HEK293 (cell line): ENCODE results near the gene MCRIP2.

Experiments used
- CTCF ChIP-seq: fragments of 450-650 bp; formaldehyde crosslinking; IDR thresholded peaks from 2 replicates; pipeline ENCODE4 v1.5.1; 2016; ENCODE audit warnings: missing biosample characterization, missing genetic modification characterization
- SP7 ChIP-seq: fragments of 450-650 bp; formaldehyde crosslinking; IDR thresholded peaks from 2 replicates; pipeline ENCODE4 v1.5.1; 2016; ENCODE audit warnings: missing biosample characterization, missing genetic modification characterization
- TCF7L2 ChIP-seq: IDR thresholded peaks from 2 replicates; pipeline ENCODE4 v1.6.1; 2011; ENCODE audit warnings: low read depth, mild to moderate bottlenecking, inconsistent platforms, low read length, moderate library complexity, borderline replicate concordance
- ZBTB8A ChIP-seq: fragments of 450-650 bp; formaldehyde crosslinking; IDR thresholded peaks from 2 replicates; pipeline ENCODE4 v1.5.1; 2016; ENCODE audit warnings: missing biosample characterization, missing genetic modification characterization
- ZNF24 ChIP-seq: fragments of 450-650 bp; formaldehyde crosslinking; IDR thresholded peaks from 2 replicates; pipeline ENCODE4 v1.5.1; 2016; ENCODE audit warnings: missing biosample characterization, missing genetic modification characterization
- ZNF530 ChIP-seq: fragments of 450-650 bp; formaldehyde crosslinking; IDR thresholded peaks from 2 replicates; pipeline ENCODE4 v1.5.1; 2016; ENCODE audit warnings: low read depth, missing biosample characterization, missing genetic modification characterization
- ZNF639 ChIP-seq: fragments of 450-650 bp; formaldehyde crosslinking; IDR thresholded peaks from 2 replicates; pipeline ENCODE4 v1.5.1; 2016; ENCODE audit warnings: missing biosample characterization, missing genetic modification characterization

- TF ChIP-seq ZBTB8A (tag by site-specific recombination) (no peak), TCF7L2 (no peak), CTCF (no peak), SP7 (tag by site-specific recombination) (no peak), ZNF24 (no peak), ZNF639 (tag by site-specific recombination) (no peak), ZNF530 (no peak)
Measured at GRCh38 chr16:672851-673250, 31.2 kb downstream of the MCRIP2 start.
